ENCODE data around the gene PTPN1.
"Not testable (repeated sequence)": the region's sequence is repeated elsewhere in the genome, so short reads cannot be mapped to it uniquely, and the experiment has no call there.

PTPN1 gene

DNA sequence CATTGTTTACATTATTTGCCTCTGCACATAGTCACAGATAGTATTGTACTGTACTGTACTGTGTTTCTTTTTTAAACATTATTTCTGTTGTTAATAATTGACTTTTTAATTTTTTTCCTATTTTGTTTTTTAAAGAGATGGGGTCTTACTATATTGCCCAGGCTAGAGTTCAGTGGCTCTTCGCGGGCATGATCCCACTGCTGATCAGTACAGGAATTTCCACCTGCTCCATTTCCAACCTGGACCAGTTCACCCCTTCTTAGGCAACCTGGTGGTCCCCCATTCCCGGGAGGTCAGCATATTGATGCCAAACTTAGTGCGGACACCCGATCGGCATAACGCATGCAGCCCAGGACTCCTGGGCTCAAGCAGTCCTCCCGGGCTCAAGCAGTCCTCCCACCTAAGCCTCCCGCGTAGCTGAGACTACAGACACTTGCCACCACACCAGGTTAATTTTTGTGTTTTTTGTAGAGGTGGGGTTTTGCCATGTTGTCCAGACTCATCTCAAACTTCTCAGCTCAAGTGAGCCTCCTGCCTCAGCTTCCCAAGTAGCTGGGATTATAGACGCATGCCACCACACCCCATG, 47.5 kb downstream of the PTPN1 start:
- no peak for DNase-seq (ENCODE audit: low spot score)

- no peak for DNase-seq (ENCODE audit: low spot score)
These were observed 48.3 kb downstream of the PTPN1 start for GRCh38 chr20:50558483-50558925.

GRCh38 chr20:50559149-50559548, 49.0 kb downstream of the PTPN1 start:
- DNase-seq (ENCODE audit: low spot score) = no peak

- no peak for DNase-seq (ENCODE audit: low spot score)
These were observed 49.9 kb downstream of the PTPN1 start for GRCh38 chr20:50559856-50560638.

DNA sequence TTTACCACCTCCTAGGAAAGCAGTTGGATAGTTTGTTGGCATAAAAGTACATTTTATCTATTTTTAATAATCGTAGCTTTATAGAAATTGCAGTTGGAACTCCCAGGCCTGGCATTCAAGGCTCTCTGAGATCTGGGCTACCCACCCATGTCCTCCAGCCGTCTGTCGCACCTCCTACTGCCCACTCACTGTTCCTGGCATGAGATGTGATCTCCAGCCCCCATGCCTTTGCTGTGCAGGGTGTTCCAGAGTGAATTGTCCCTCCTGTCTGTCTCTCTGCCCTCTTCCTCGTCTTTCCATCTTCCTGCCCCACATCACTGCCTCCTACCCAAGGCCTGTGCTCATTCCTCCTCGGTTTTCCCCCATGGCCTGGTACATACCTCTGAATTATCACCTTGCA, 50.7 kb downstream of the PTPN1 start:
- DNase-seq (ENCODE audit: low spot score) = no peak

DNA sequence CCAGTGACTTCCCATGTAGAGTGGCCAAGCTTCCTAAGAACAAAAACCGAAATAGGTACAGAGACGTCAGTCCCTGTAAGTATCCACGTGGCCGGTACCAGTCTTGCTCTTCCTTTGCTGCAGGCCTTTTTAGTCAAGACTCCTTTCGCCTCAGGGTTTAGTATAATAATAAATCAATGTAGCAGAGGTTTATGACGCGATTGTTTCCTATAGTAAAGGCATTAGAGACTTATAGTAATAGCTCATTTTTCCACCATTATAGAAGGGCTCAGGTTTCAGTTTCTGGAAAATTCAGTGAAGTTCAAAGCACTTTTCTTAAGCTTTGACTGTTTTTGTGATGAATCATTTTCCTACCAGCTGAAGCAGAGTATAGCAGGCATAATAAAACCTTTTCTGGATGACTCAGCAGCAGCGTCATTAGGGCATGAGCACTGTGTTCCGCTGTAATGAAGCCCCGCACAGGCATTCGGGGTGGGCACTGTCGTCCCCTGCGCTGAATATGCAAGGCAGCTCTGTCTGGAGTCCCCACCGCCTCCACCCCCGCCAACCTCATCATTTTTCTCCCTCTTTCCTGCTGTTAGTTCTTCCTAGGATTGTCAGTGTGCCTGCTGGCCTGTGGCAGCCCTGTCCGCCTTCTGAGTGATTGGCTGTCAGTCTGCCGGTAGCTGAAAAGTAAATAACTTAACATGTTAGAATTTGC, 51.3 kb downstream of the PTPN1 start:
- no peak for DNase-seq (ENCODE audit: low spot score)

DNA sequence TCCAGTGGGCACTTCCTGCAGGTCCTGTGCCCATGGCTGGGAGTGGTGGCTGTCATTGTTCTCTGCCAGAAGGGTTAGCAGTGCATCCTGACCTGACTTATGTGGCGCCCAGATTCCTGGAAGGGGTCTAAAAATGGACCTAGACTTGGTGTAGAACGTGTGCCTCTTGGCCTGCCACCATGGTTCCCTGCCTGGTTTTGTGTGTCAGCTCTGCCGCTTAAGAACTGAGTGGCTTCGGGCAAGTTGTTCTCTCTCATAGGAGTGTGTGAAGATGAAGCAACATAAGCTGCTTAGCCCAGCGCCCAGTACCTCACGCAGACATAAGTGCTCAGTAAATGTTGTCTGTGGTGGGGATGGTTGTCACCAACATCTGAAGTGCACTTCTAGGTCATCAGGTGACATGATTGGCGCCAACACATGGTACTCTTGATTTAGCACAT, 52.1 kb downstream of the PTPN1 start:
- no peak for DNase-seq (ENCODE audit: low spot score)

DNA sequence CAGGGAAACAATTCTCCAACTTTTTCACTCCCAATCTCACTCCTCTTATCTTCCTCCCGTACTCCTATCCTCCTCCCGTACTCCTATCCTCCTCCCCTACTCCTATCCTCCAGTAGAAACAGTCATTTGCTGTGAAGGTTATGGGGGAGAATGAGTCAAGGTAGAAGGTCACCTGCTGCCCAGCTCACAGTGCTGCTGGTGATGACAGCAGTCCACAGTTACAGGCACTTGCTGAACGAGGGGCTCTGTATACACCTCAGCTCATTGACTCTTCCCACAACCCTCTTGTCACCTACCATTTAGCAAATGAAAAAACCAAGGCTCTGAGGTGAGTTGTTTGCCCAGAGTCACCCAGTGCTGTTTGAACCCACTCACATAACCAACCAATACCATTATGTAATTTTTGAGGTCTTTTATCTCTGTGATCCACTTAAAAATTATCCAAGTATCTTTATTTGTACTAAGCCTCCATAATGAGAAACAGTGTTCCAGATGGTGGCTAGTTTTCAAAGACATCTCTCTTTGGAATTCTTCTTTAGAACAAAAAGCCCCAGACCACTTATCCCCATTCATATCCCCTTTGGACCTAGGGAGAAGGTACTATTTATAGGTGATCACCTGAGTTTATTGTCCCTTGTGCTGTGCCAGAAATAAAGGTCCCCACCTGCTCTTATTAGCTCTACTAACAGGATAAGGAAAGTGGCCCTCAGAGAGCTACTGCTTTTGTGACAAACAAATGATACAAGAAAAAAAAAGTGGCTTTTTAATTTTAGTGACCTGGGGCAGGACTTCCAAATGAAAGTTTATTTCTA, 53.2 kb downstream of the PTPN1 start:
- DNase-seq (ENCODE audit: low spot score) = no peak

DNA sequence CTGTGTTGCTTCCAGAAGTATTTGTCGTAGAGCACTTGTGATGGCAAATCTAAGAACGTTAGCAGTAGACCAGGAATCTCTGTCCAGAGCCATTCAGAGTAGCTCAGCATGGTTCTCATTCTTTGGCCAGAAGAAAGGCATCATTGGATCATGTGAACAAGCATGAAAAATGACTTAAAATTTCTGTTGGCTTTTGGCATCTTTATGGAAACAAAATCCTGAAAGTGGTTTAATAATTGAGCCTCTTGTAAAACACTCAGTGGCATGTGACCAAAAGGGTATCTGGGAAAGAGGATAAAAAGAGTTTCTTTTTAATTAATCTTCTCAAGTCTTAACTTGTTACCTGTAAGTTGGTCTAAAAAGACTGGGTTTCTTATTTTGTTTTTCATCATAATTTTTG, 55.2 kb downstream of the PTPN1 start:
- DNase-seq (ENCODE audit: low spot score) = no peak

DNA sequence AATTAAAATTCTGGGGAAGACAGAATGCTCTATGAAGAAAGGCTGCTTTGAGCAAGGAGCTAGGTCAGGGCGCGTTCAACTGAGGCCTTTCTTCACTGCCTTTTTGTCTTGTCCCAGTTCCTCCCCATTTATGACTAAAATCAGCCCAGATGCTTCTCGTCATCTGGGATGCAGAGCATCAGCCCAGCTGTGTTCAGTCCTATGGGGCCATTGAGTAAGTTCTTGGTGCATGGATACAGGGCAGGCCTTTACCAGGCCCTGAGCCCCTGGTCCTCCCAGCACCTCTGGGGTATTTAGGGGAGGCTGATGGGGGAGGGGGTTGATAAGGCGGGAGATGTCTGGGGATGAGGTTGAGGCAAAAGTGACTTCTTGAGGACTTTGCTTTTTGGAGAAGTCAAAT, 55.7 kb downstream of the PTPN1 start:
- no peak for DNase-seq (ENCODE audit: low spot score)

GRCh38 chr20:50567860-50568548, 57.8 kb downstream of the PTPN1 start:
- DNase-seq (ENCODE audit: low spot score) = no peak

DNA sequence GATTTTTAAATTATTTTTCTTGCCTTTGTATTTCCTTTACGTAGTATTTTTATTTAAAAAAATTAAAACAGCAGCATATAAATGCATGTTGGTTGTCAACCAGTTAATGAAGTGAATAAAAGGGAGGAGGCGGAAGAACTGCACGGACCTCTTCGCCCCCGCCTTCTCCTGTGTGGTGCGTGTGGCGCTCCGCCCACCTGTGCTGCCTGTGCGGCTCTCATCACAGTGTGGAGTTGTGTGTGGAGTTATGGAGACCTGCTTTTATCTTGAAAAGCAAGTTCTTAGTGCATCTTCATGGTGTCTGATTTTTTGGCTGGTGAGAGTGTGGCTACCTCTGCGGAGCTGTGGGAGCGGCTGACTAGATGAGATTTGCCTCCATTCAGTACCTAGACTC, 58.4 kb downstream of the PTPN1 start:
- DNase-seq (ENCODE audit: low spot score) = no peak

- not testable (repeated sequence) for DNase-seq (ENCODE audit: low spot score)
These were observed 59.3 kb downstream of the PTPN1 start for GRCh38 chr20:50569487-50569863.

DNA sequence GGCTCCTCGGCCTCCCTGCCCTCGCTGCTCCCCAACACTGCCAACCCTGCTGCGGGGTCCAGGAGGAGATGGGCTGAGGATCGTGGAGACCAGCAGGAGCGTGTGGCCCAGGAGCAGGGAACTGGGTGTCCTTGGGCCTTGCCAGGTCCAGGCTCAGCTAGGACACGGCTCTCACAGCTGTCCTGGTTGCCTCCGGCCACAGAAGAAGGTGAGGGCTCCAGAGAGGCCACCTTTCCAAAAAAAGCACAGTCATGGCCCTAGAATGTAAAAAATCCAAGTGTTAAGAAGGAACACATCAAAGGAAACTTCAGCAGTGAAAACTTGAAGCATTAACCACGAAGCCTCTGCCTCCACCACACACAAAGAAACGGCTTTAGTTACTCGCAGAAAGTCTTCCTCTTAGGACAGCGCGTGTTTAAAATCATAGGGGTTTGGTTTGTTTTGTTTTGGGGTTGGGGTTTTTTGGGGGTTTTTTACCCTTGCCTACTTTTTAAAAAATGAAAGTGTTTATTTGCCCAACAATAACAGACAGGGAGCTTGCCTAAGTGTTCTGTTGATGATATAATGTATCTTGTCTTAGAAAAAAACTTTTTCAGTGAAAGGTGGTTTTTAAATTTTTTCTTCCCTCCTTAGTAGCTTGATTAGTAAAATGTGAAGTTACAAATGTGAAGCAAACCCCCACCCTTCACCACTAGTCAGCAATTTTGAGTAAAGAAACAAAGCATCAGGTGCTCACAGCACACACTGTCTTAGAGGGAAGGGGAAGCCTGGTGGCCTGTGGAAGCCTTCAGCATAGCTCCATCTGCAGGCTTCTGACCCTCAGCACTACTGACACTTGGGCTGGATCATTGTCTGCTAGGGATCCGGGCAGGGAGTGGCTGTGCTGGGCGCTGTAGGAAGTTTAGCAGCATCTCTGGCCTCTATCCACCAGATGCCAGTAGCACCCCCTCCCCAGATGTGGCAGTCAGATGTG, 60.0 kb downstream of the PTPN1 start:
- DNase-seq (ENCODE audit: low spot score) = no peak

GRCh38 chr20:50571466-50571865, 61.3 kb downstream of the PTPN1 start:
- no peak for DNase-seq (ENCODE audit: low spot score)

DNA sequence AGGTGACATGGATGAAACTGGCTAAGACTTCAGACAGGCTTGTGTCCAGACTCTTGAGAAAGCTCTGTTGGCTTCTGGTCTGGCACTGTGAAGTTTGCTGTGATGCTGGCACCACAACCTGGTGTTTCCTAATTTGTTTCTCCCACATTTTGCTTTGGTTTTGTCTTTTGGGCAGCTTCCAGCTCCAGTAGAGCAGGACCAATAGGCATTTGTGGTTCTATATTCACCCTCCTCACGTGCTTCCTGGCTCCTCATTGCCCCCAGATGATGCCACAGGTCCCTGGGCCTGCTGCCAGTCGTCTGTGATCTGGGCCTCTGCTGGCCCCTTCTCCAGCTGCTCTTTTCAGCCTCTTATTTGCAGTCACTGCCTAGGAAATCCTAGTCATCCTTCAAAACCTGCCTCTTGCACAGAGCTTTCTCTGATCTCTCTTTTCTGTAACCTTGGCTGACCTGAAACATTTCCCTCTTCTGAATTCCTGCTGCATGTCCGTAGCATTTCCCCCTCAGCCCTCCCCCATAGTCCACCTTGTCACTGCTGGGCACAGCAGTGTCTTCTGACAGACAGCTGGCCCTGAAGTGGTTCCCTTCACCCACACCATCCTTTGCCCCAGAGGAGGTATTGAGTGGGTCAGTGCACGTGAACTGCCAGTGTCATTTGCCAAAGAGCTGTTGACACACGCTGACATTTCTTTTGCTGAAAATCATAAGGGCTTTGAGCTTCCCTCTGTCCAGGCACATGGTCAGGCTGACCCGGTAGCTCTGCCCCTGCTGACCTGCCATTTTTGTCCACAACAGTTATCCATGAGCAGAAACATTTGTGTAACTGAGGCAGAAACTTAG, 63.0 kb downstream of the PTPN1 start:
- no peak for DNase-seq (ENCODE audit: low spot score)

DNA sequence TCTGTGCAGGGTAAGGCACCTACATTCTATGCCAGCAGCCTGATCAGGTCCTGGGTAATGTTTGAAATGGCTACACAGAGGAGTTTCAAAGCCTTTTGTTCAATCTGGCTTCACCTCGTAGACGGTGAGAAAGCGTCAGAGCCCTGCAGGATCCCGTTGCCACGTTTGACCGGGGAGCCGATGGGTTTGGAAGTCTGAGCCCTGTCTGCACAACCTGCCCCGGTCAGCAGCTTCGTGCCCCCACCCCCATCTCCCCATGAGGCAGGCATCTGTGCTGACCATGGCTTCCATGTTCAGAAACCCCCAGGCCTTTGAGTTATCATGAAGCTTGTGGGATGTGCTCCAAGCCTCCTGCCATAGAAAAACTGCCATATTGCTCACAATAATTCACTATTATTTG, 63.9 kb downstream of the PTPN1 start:
- no peak for DNase-seq (ENCODE audit: low spot score)

DNA sequence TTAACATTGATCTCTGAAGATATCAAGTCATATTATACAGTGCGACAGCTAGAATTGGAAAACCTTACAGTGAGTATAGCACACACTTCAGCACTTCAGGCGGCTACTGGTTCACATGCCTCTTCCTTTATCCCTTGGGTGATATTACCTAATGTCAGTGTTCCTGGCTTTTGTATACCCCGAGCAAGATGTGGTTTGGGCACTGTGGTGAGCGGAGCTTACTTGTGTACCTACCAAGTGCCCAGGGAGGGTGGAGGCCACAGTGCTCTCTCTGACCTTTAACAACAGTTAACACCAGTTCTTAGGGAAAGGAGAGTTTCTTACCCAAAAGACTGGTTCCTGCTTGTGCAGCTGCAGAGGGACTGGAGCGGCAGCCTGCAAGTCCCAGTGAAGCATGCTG, 64.4 kb downstream of the PTPN1 start:
- DNase-seq (ENCODE audit: low spot score) = no peak

- DNase-seq (ENCODE audit: low spot score) = peak; percentile 68
These were observed 65.9 kb downstream of the PTPN1 start for GRCh38 chr20:50575865-50576720.

Measured in ecto neural progenitor cell (in vitro differentiated cells).